ENCODE data around the gene SCD5. TPM values are rescaled to one million over a fixed set of nuclear protein-coding genes. Genes with fewer than 3 reads are reported as not detected.

SCD5 gene
- polyA plus RNA-seq, 4 donors = 0.45 to 73.0 (median 5.3) TPM

- Histone ChIP-seq H3K27ac (ENCODE audit: low read depth in 1 of 3, low read length in 2 of 3) (no peak overlapping the region), H3K36me3 (ENCODE audit: control insufficient read depth in 3 of 3, insufficient read depth in 2 of 3, low read depth in 1 of 3, low read length in 3 of 3) (no peaks in the 10 kb centered on the region), H3K4me3 (ENCODE audit: low read depth in 1 of 3, low read length in 3 of 3) (no peak overlapping the region), H3K27me3 (ENCODE audit: control insufficient read depth in 3 of 3, insufficient read depth in 3 of 3, low read length in 3 of 3) (no peaks in the 10 kb centered on the region), H3K4me1 (ENCODE audit: control insufficient read depth in 3 of 3, insufficient read depth in 2 of 3, low read depth in 1 of 3, low read length in 2 of 3) (peaks cover 0 to 13% (median 0%) of the 10 kb centered on the region in 3 donors), H3K9me3 (ENCODE audit: control insufficient read depth in 2 of 2, insufficient read depth in 1 of 2, low read depth in 1 of 2, low read length in 1 of 2) (no peaks in the 10 kb centered on the region)
- no peak for FAIRE-seq
- no peak for DNase-seq
- 77 to 85% (median 80%) methylated on average over 5 of the region's 5 CpGs for WGBS, 3 donors
Measured at GRCh38 chr4:82591592-82591991, 207.0 kb downstream of the SCD5 start.

GRCh38 chr4:82589756-82590155 lies 208.8 kb downstream of the SCD5 start:
- Histone ChIP-seq H3K4me1 (ENCODE audit: control insufficient read depth in 3 of 3, insufficient read depth in 2 of 3, low read depth in 1 of 3, low read length in 2 of 3) (peaks cover 0 to 14% (median 0%) of the 10 kb centered on the region in 3 donors), H3K4me3 (ENCODE audit: low read depth in 1 of 3, low read length in 3 of 3) (no peak overlapping the region), H3K36me3 (ENCODE audit: control insufficient read depth in 3 of 3, insufficient read depth in 2 of 3, low read depth in 1 of 3, low read length in 3 of 3) (no peaks in the 10 kb centered on the region), H3K27me3 (ENCODE audit: control insufficient read depth in 3 of 3, insufficient read depth in 3 of 3, low read length in 3 of 3) (no peaks in the 10 kb centered on the region), H3K9me3 (ENCODE audit: control insufficient read depth in 2 of 2, insufficient read depth in 1 of 2, low read depth in 1 of 2, low read length in 1 of 2) (no peaks in the 10 kb centered on the region), H3K27ac (ENCODE audit: low read depth in 1 of 3, low read length in 2 of 3) (no peak overlapping the region)
- FAIRE-seq (no peak), DNase-seq (no peak)
- WGBS, 3 donors = 63 to 74% (median 66%) methylated on average over 1 of the region's 1 CpG

- DNase-seq (no peak), FAIRE-seq (no peak)
- no peaks in the 10 kb centered on the region for H3K27me3 ChIP-seq (ENCODE audit: control insufficient read depth in 3 of 3, insufficient read depth in 3 of 3, low read length in 3 of 3)
- no peaks in the 10 kb centered on the region for H3K9me3 ChIP-seq (ENCODE audit: control insufficient read depth in 2 of 2, insufficient read depth in 1 of 2, low read depth in 1 of 2, low read length in 1 of 2)
- no peak overlapping the region for H3K4me3 ChIP-seq (ENCODE audit: low read depth in 1 of 3, low read length in 3 of 3)
- WGBS, 3 donors = 85 to 91% (median 86%) methylated on average over 2 of the region's 2 CpGs
- peaks cover 0 to 16% (median 0%) of the 10 kb centered on the region in 3 donors for H3K4me1 ChIP-seq (ENCODE audit: control insufficient read depth in 3 of 3, insufficient read depth in 2 of 3, low read depth in 1 of 3, low read length in 2 of 3)
- H3K27ac ChIP-seq (ENCODE audit: low read depth in 1 of 3, low read length in 2 of 3) = no peak overlapping the region
- H3K36me3 ChIP-seq (ENCODE audit: control insufficient read depth in 3 of 3, insufficient read depth in 2 of 3, low read depth in 1 of 3, low read length in 3 of 3) = no peaks in the 10 kb centered on the region
Measured at GRCh38 chr4:82588771-82589270, 209.8 kb downstream of the SCD5 start.

GRCh38 chr4:82587826-82588540 lies 210.6 kb downstream of the SCD5 start:
- no peaks in the 10 kb centered on the region for H3K36me3 ChIP-seq (ENCODE audit: control insufficient read depth in 3 of 3, insufficient read depth in 2 of 3, low read depth in 1 of 3, low read length in 3 of 3)
- H3K27me3 ChIP-seq (ENCODE audit: control insufficient read depth in 3 of 3, insufficient read depth in 3 of 3, low read length in 3 of 3) = no peaks in the 10 kb centered on the region
- DNase-seq (no peak), FAIRE-seq (no peak)
- no peak overlapping the region for H3K4me3 ChIP-seq (ENCODE audit: low read depth in 1 of 3, low read length in 3 of 3)
- H3K4me1 ChIP-seq (ENCODE audit: control insufficient read depth in 3 of 3, insufficient read depth in 2 of 3, low read depth in 1 of 3, low read length in 2 of 3) = peaks cover 0 to 9% (median 0%) of the 10 kb centered on the region in 3 donors
- WGBS, 3 donors = 79 to 90% (median 82%) methylated on average over 8 of the region's 8 CpGs
- no peaks in the 10 kb centered on the region for H3K9me3 ChIP-seq (ENCODE audit: control insufficient read depth in 2 of 2, insufficient read depth in 1 of 2, low read depth in 1 of 2, low read length in 1 of 2)
- no peak overlapping the region for H3K27ac ChIP-seq (ENCODE audit: low read depth in 1 of 3, low read length in 2 of 3)

GRCh38 chr4:82585690-82586435 lies 212.7 kb downstream of the SCD5 start:
- no peak overlapping the region for H3K27ac ChIP-seq (ENCODE audit: low read depth in 1 of 3, low read length in 2 of 3)

GRCh38 chr4:82584931-82585330 lies 213.7 kb downstream of the SCD5 start:
- H3K36me3 ChIP-seq (ENCODE audit: control insufficient read depth in 3 of 3, insufficient read depth in 2 of 3, low read depth in 1 of 3, low read length in 3 of 3) = no peaks in the 10 kb centered on the region

More at GRCh38 chr4:82585690-82586435, 212.7 kb downstream of the SCD5 start:
- Histone ChIP-seq H3K4me1 (ENCODE audit: control insufficient read depth in 3 of 3, insufficient read depth in 2 of 3, low read depth in 1 of 3, low read length in 2 of 3) (peaks cover 0 to 9% (median 0%) of the 10 kb centered on the region in 3 donors), H3K27me3 (ENCODE audit: control insufficient read depth in 3 of 3, insufficient read depth in 3 of 3, low read length in 3 of 3) (no peaks in the 10 kb centered on the region), H3K4me3 (ENCODE audit: low read depth in 1 of 3, low read length in 3 of 3) (no peak overlapping the region), H3K9me3 (ENCODE audit: control insufficient read depth in 2 of 2, insufficient read depth in 1 of 2, low read depth in 1 of 2, low read length in 1 of 2) (no peaks in the 10 kb centered on the region), H3K36me3 (ENCODE audit: control insufficient read depth in 3 of 3, insufficient read depth in 2 of 3, low read depth in 1 of 3, low read length in 3 of 3) (no peaks in the 10 kb centered on the region)
- FAIRE-seq (no peak), DNase-seq (no peak)
- 71 to 80% (median 78%) methylated on average over 8 of the region's 8 CpGs for WGBS, 3 donors

GRCh38 chr4:82583897-82584587 lies 214.6 kb downstream of the SCD5 start:
- DNase-seq (peak; percentile 22 to 51), FAIRE-seq (no peak)
- H3K4me3 ChIP-seq (ENCODE audit: low read depth in 1 of 3, low read length in 3 of 3) = no peak overlapping the region
- H3K9me3 ChIP-seq (ENCODE audit: control insufficient read depth in 2 of 2, insufficient read depth in 1 of 2, low read depth in 1 of 2, low read length in 1 of 2) = no peaks in the 10 kb centered on the region
- no peak overlapping the region for H3K27ac ChIP-seq (ENCODE audit: low read depth in 1 of 3, low read length in 2 of 3)
- H3K4me1 ChIP-seq (ENCODE audit: control insufficient read depth in 3 of 3, insufficient read depth in 2 of 3, low read depth in 1 of 3, low read length in 2 of 3) = peaks cover 0 to 9% (median 0%) of the 10 kb centered on the region in 3 donors
- H3K36me3 ChIP-seq (ENCODE audit: control insufficient read depth in 3 of 3, insufficient read depth in 2 of 3, low read depth in 1 of 3, low read length in 3 of 3) = no peaks in the 10 kb centered on the region
- no peaks in the 10 kb centered on the region for H3K27me3 ChIP-seq (ENCODE audit: control insufficient read depth in 3 of 3, insufficient read depth in 3 of 3, low read length in 3 of 3)
- whole genome bisulfite sequencing, 3 donors = 16 to 38% (median 32%) methylated on average over 5 of the region's 5 CpGs

More at GRCh38 chr4:82584931-82585330, 213.7 kb downstream of the SCD5 start:
- FAIRE-seq (no peak), DNase-seq (no peak)
- no peak overlapping the region for H3K4me3 ChIP-seq (ENCODE audit: low read depth in 1 of 3, low read length in 3 of 3)
- no peaks in the 10 kb centered on the region for H3K9me3 ChIP-seq (ENCODE audit: control insufficient read depth in 2 of 2, insufficient read depth in 1 of 2, low read depth in 1 of 2, low read length in 1 of 2)
- no peaks in the 10 kb centered on the region for H3K27me3 ChIP-seq (ENCODE audit: control insufficient read depth in 3 of 3, insufficient read depth in 3 of 3, low read length in 3 of 3)
- 14 to 51% (median 24%) methylated on average over 3 of the region's 3 CpGs for WGBS, 3 donors
- H3K4me1 ChIP-seq (ENCODE audit: control insufficient read depth in 3 of 3, insufficient read depth in 2 of 3, low read depth in 1 of 3, low read length in 2 of 3) = peaks cover 0 to 9% (median 0%) of the 10 kb centered on the region in 3 donors
- H3K27ac ChIP-seq (ENCODE audit: low read depth in 1 of 3, low read length in 2 of 3) = no peak overlapping the region

- FAIRE-seq (no peak), DNase-seq (no peak)
- Histone ChIP-seq H3K4me3 (ENCODE audit: low read depth in 1 of 3, low read length in 3 of 3) (no peak overlapping the region), H3K36me3 (ENCODE audit: control insufficient read depth in 3 of 3, insufficient read depth in 2 of 3, low read depth in 1 of 3, low read length in 3 of 3) (no peaks in the 10 kb centered on the region), H3K9me3 (ENCODE audit: control insufficient read depth in 2 of 2, insufficient read depth in 1 of 2, low read depth in 1 of 2, low read length in 1 of 2) (no peaks in the 10 kb centered on the region), H3K27me3 (ENCODE audit: control insufficient read depth in 3 of 3, insufficient read depth in 3 of 3, low read length in 3 of 3) (no peaks in the 10 kb centered on the region), H3K4me1 (ENCODE audit: control insufficient read depth in 3 of 3, insufficient read depth in 2 of 3, low read depth in 1 of 3, low read length in 2 of 3) (peaks cover 0 to 9% (median 0%) of the 10 kb centered on the region in 3 donors), H3K27ac (ENCODE audit: low read depth in 1 of 3, low read length in 2 of 3) (no peak overlapping the region)
- 74 to 78% (median 75%) methylated on average over 5 of the region's 5 CpGs for WGBS, 3 donors
Measured at GRCh38 chr4:82579932-82580331, 218.7 kb downstream of the SCD5 start.

Data from small intestine (tissue), 7 donors.